ENCODE data around the gene PARD6G. TPM values are rescaled to one million over a fixed set of nuclear protein-coding genes. Genes with fewer than 3 reads are reported as not detected.
"Not testable (repeated sequence)": the region's sequence is repeated elsewhere in the genome, so short reads cannot be mapped to it uniquely, and the experiment has no call there.

The PARD6G gene
- polyA plus RNA-seq (2013) = 5.5 and 5.7 TPM in 2 replicates

GRCh38 chr18:80247393-80247841 lies at the start of gene PARD6G:
Gene PARD6G (minus strand): TSS chr18:80247514. CDS start chr18:80247348, 166 bp downstream.
- Histone ChIP-seq H3K79me1 (ENCODE audit: low read length) (peaks cover 6% of the 10 kb centered on the region), H3K9ac (ENCODE audit: low read length) (peak within 1 kb of the TSS; percentile 10), H3K4me3 (ENCODE audit: low read depth, low read length) (peak within 1 kb of the TSS; percentile 77), H3K14ac (ENCODE audit: low read length) (peak within 1 kb of the TSS; percentile 86), H3K4me2 (ENCODE audit: low read length) (peak within 1 kb of the TSS; percentile 90), H3K9me3 (ENCODE audit: insufficient read depth, low read depth, low read length) (no peaks in the 10 kb centered on the region), H4K91ac (ENCODE audit: low read depth, low read length) (peak within 1 kb of the TSS; percentile 76), H2AK5ac (ENCODE audit: low read length) (no peak within 1 kb of the TSS), H3K36me3 (ENCODE audit: control insufficient read depth in 1 of 2, insufficient read depth in 2 of 2, low read length in 2 of 2) (no peaks in the 10 kb centered on the region), H3K18ac (ENCODE audit: low read length) (peak within 1 kb of the TSS; percentile 72), H3K23ac (ENCODE audit: low read length) (no peak within 1 kb of the TSS), H4K12ac (ENCODE audit: low read depth, low read length) (peak within 1 kb of the TSS; percentile 50), H4K8ac (ENCODE audit: low read depth, low read length) (peak within 1 kb of the TSS; percentile 84), H2BK12ac (ENCODE audit: low read length) (no peak within 1 kb of the TSS), H2BK5ac (ENCODE audit: low read depth, low read length, poor library complexity) (peak within 1 kb of the TSS; percentile 9), H3K27ac (ENCODE audit: low read depth, low read length) (no peak within 1 kb of the TSS), H2AFZ (ENCODE audit: insufficient read depth, low read length, poor library complexity) (peak within 1 kb of the TSS; percentile 85), H2BK120ac (ENCODE audit: insufficient read depth, low read length, poor library complexity) (peak within 1 kb of the TSS; percentile 5), H3K27me3 (ENCODE audit: insufficient read depth, low read length) (peaks cover 6% of the 10 kb centered on the region), H3K4ac (ENCODE audit: low read depth, low read length) (peak within 1 kb of the TSS; percentile 21), H3K79me2 (ENCODE audit: control insufficient read depth, insufficient read depth, low read length, poor library complexity) (peaks cover 5% of the 10 kb centered on the region), H3K4me1 (ENCODE audit: control insufficient read depth in 1 of 2, insufficient read depth in 2 of 2, low read length in 2 of 2) (no peaks in the 10 kb centered on the region)
- WGBS (ENCODE audit: extremely low coverage, insufficient coverage, insufficient read length) = no CpG with 5 or more reads among the region's 60 CpGs
- peak; percentile 73 to 75 for DNase-seq

- H2AK5ac ChIP-seq (ENCODE audit: low read length); H3K4me1 ChIP-seq (ENCODE audit: control insufficient read depth in 1 of 2, insufficient read depth in 2 of 2, low read length in 2 of 2); H3K9ac ChIP-seq (ENCODE audit: low read length); H3K79me1 ChIP-seq (ENCODE audit: low read length); H3K4ac ChIP-seq (ENCODE audit: low read depth, low read length); H3K27ac ChIP-seq (ENCODE audit: low read depth, low read length); H3K4me3 ChIP-seq (ENCODE audit: low read depth, low read length); H4K91ac ChIP-seq (ENCODE audit: low read depth, low read length); H3K79me2 ChIP-seq (ENCODE audit: control insufficient read depth, insufficient read depth, low read length, poor library complexity); H3K27me3 ChIP-seq (ENCODE audit: insufficient read depth, low read length); H2AFZ ChIP-seq (ENCODE audit: insufficient read depth, low read length, poor library complexity); H4K12ac ChIP-seq (ENCODE audit: low read depth, low read length); H3K9me3 ChIP-seq (ENCODE audit: insufficient read depth, low read depth, low read length); H3K18ac ChIP-seq (ENCODE audit: low read length); H4K8ac ChIP-seq (ENCODE audit: low read depth, low read length); H3K4me2 ChIP-seq (ENCODE audit: low read length); H3K23ac ChIP-seq (ENCODE audit: low read length); H3K14ac ChIP-seq (ENCODE audit: low read length); H2BK12ac ChIP-seq (ENCODE audit: low read length); H2BK5ac ChIP-seq (ENCODE audit: low read depth, low read length, poor library complexity); H2BK120ac ChIP-seq (ENCODE audit: insufficient read depth, low read length, poor library complexity); H3K36me3 ChIP-seq (ENCODE audit: control insufficient read depth in 1 of 2, insufficient read depth in 2 of 2, low read length in 2 of 2): not testable (repeated sequence)
- DNase-seq = peak; percentile 91 to 92
- no CpG with 5 or more reads among the region's 91 CpGs for WGBS (ENCODE audit: extremely low coverage, insufficient coverage, insufficient read length)
Measured at GRCh38 chr18:80262241-80263033, 15.1 kb upstream of the PARD6G start.

GRCh38 chr18:80259610-80260009 lies 12.3 kb upstream of the PARD6G start:
- no peak overlapping the region for H2BK12ac ChIP-seq (ENCODE audit: low read length)
- no peak overlapping the region for H3K27ac ChIP-seq (ENCODE audit: low read depth, low read length)
- no peak overlapping the region for H4K8ac ChIP-seq (ENCODE audit: low read depth, low read length)
- no peak overlapping the region for H4K12ac ChIP-seq (ENCODE audit: low read depth, low read length)
- H3K4me1 ChIP-seq (ENCODE audit: control insufficient read depth in 1 of 2, insufficient read depth in 2 of 2, low read length in 2 of 2) = no peaks in the 10 kb centered on the region
- no peak overlapping the region for H2BK5ac ChIP-seq (ENCODE audit: low read depth, low read length, poor library complexity)
- H4K91ac ChIP-seq (ENCODE audit: low read depth, low read length) = no peak overlapping the region
- no peak overlapping the region for H3K4me2 ChIP-seq (ENCODE audit: low read length)
- no peaks in the 10 kb centered on the region for H3K79me2 ChIP-seq (ENCODE audit: control insufficient read depth, insufficient read depth, low read length, poor library complexity)
- no peaks in the 10 kb centered on the region for H3K36me3 ChIP-seq (ENCODE audit: control insufficient read depth in 1 of 2, insufficient read depth in 2 of 2, low read length in 2 of 2)
- DNase-seq = no peak
- no peak overlapping the region for H3K18ac ChIP-seq (ENCODE audit: low read length)
- peaks cover 6% of the 10 kb centered on the region for H3K9me3 ChIP-seq (ENCODE audit: insufficient read depth, low read depth, low read length)
- H3K79me1 ChIP-seq (ENCODE audit: low read length) = no peaks in the 10 kb centered on the region
- no peak overlapping the region for H3K23ac ChIP-seq (ENCODE audit: low read length)
- H2AK5ac ChIP-seq (ENCODE audit: low read length) = no peak overlapping the region
- no peak overlapping the region for H2BK120ac ChIP-seq (ENCODE audit: insufficient read depth, low read length, poor library complexity)
- H3K4ac ChIP-seq (ENCODE audit: low read depth, low read length) = no peak overlapping the region
- no peak overlapping the region for H3K4me3 ChIP-seq (ENCODE audit: low read depth, low read length)
- H3K9ac ChIP-seq (ENCODE audit: low read length) = no peak overlapping the region
- WGBS (ENCODE audit: extremely low coverage, insufficient coverage, insufficient read length) = no CpG with 5 or more reads among the region's 4 CpGs
- no peaks in the 10 kb centered on the region for H3K27me3 ChIP-seq (ENCODE audit: insufficient read depth, low read length)
- H3K14ac ChIP-seq (ENCODE audit: low read length) = no peak overlapping the region
- H2AFZ ChIP-seq (ENCODE audit: insufficient read depth, low read length, poor library complexity) = no peak overlapping the region

GRCh38 chr18:80258640-80259039 lies 11.3 kb upstream of the PARD6G start:
- no peak overlapping the region for H4K8ac ChIP-seq (ENCODE audit: low read depth, low read length)
- H3K4ac ChIP-seq (ENCODE audit: low read depth, low read length) = no peak overlapping the region
- H3K14ac ChIP-seq (ENCODE audit: low read length) = no peak overlapping the region
- no peak overlapping the region for H2BK120ac ChIP-seq (ENCODE audit: insufficient read depth, low read length, poor library complexity)
- H2BK5ac ChIP-seq (ENCODE audit: low read depth, low read length, poor library complexity) = no peak overlapping the region
- no peak overlapping the region for H3K4me3 ChIP-seq (ENCODE audit: low read depth, low read length)
- H3K18ac ChIP-seq (ENCODE audit: low read length) = no peak overlapping the region
- H2AFZ ChIP-seq (ENCODE audit: insufficient read depth, low read length, poor library complexity) = no peak overlapping the region
- no peak overlapping the region for H3K23ac ChIP-seq (ENCODE audit: low read length)
- H3K27me3 ChIP-seq (ENCODE audit: insufficient read depth, low read length) = no peaks in the 10 kb centered on the region
- no peak overlapping the region for H4K91ac ChIP-seq (ENCODE audit: low read depth, low read length)
- H3K9me3 ChIP-seq (ENCODE audit: insufficient read depth, low read depth, low read length) = peaks cover 11% of the 10 kb centered on the region
- no peak overlapping the region for H2AK5ac ChIP-seq (ENCODE audit: low read length)
- 100% methylated on average over 1 of the region's 3 CpGs for WGBS (ENCODE audit: extremely low coverage, insufficient coverage, insufficient read length)
- no peak for DNase-seq
- no peaks in the 10 kb centered on the region for H3K36me3 ChIP-seq (ENCODE audit: control insufficient read depth in 1 of 2, insufficient read depth in 2 of 2, low read length in 2 of 2)
- no peaks in the 10 kb centered on the region for H3K79me2 ChIP-seq (ENCODE audit: control insufficient read depth, insufficient read depth, low read length, poor library complexity)
- no peak overlapping the region for H3K4me2 ChIP-seq (ENCODE audit: low read length)
- no peaks in the 10 kb centered on the region for H3K4me1 ChIP-seq (ENCODE audit: control insufficient read depth in 1 of 2, insufficient read depth in 2 of 2, low read length in 2 of 2)
- no peak overlapping the region for H3K9ac ChIP-seq (ENCODE audit: low read length)
- H3K27ac ChIP-seq (ENCODE audit: low read depth, low read length) = no peak overlapping the region
- H4K12ac ChIP-seq (ENCODE audit: low read depth, low read length) = no peak overlapping the region
- H3K79me1 ChIP-seq (ENCODE audit: low read length) = no peaks in the 10 kb centered on the region
- H2BK12ac ChIP-seq (ENCODE audit: low read length) = no peak overlapping the region

All from trophoblast cell (in vitro differentiated cells and primary cell).